WTC11 (cell line): ENCODE data around the gene ZNF487. TPM values are rescaled to one million over a fixed set of nuclear protein-coding genes. Genes with fewer than 3 reads are reported as not detected.
A peak's percentile ranks its signal among the peaks of the same experiment; 100 is the strongest.

Source experiments
- ATF2 ChIP-seq: sonication (generic); formaldehyde crosslinking; IDR thresholded peaks from 2 replicates; pipeline ENCODE4 v1.8.1; 2022; ENCODE audit warnings: low read depth, missing genetic modification reagents, borderline replicate concordance
- CDX4 ChIP-seq: fragments of 250-450 bp; sonication (Bioruptor Pico); IDR thresholded peaks from 2 replicates; pipeline ENCODE4 v1.9.0; 2021; ENCODE audit warnings: moderate library complexity, mild to moderate bottlenecking, inconsistent platforms, borderline replicate concordance
- CREM ChIP-seq: sonication (generic); formaldehyde crosslinking; IDR thresholded peaks from 2 replicates; pipeline ENCODE4 v1.8.1; 2022; ENCODE audit warnings: mild to moderate bottlenecking, missing genetic modification reagents, moderate library complexity
- CTCF ChIP-seq: fragments of 200-600 bp; IDR thresholded peaks from 2 replicates; pipeline ENCODE4 v1.8.0; 2022; ENCODE audit warnings: antibody characterized with exemption
- E2F1 ChIP-seq: sonication (generic); formaldehyde crosslinking; IDR thresholded peaks from 2 replicates; pipeline ENCODE4 v1.8.0; 2022; ENCODE audit warnings: mild to moderate bottlenecking, missing genetic modification reagents
- EMX1 ChIP-seq: fragments of 250-450 bp; sonication (Bioruptor Pico); IDR thresholded peaks from 2 replicates; pipeline ENCODE4 v1.8.0; 2021; ENCODE audit warnings: mild to moderate bottlenecking
- ERG ChIP-seq: fragments of 250-450 bp; sonication (Bioruptor Pico); IDR thresholded peaks from 2 replicates; pipeline ENCODE4 v1.8.0; 2021; ENCODE audit warnings: mild to moderate bottlenecking
- FOXK1 ChIP-seq: sonication (generic); formaldehyde crosslinking; IDR thresholded peaks from 2 replicates; pipeline ENCODE4 v1.8.0; 2022; ENCODE audit warnings: mild to moderate bottlenecking, moderate library complexity, missing genetic modification reagents
- FOXP1 ChIP-seq: sonication (generic); formaldehyde crosslinking; IDR thresholded peaks from 2 replicates; pipeline ENCODE4 v1.8.0; 2022; ENCODE audit warnings: missing genetic modification reagents, mild to moderate bottlenecking, moderate library complexity, borderline replicate concordance
- FOXP4 ChIP-seq: sonication (generic); formaldehyde crosslinking; IDR thresholded peaks from 2 replicates; pipeline ENCODE4 v1.8.0; 2022; ENCODE audit warnings: mild to moderate bottlenecking, missing genetic modification reagents
- GRHL2 ChIP-seq: fragments of 250-450 bp; sonication (Bioruptor Pico); IDR thresholded peaks from 2 replicates; pipeline ENCODE4 v1.8.0; 2022; ENCODE audit warnings: mild to moderate bottlenecking, moderate library complexity; ENCODE audit not compliant: insufficient replicate concordance, severe bottlenecking
- HMGA2 ChIP-seq: fragments of 250-450 bp; sonication (Bioruptor Pico); IDR thresholded peaks from 2 replicates; pipeline ENCODE4 v1.4.0; 2021; ENCODE audit warnings: mild to moderate bottlenecking, moderate library complexity
- IRF1 ChIP-seq: sonication (generic); formaldehyde crosslinking; IDR thresholded peaks from 2 replicates; pipeline ENCODE4 v1.8.0; 2023; ENCODE audit warnings: missing genetic modification reagents
- MYBL2 ChIP-seq: sonication (generic); formaldehyde crosslinking; IDR thresholded peaks from 2 replicates; pipeline ENCODE4 v1.8.1; 2023; ENCODE audit warnings: mild to moderate bottlenecking, moderate library complexity, missing genetic modification reagents
- NFE2L1 ChIP-seq: sonication (generic); formaldehyde crosslinking; IDR thresholded peaks from 2 replicates; pipeline ENCODE4 v1.8.1; 2023; ENCODE audit warnings: missing genetic modification reagents
- NR3C1 ChIP-seq: sonication (generic); formaldehyde crosslinking; conservative IDR thresholded peaks from 2 replicates; pipeline ENCODE4 v1.8.1; 2023; ENCODE audit warnings: low read depth, mild to moderate bottlenecking, missing genetic modification reagents
- RELA ChIP-seq: sonication (generic); formaldehyde crosslinking; IDR thresholded peaks from 2 replicates; pipeline ENCODE4 v1.8.1; 2022; ENCODE audit warnings: missing genetic modification reagents, mild to moderate bottlenecking, borderline replicate concordance
- RORB ChIP-seq: fragments of 250-450 bp; sonication (Bioruptor Pico); IDR thresholded peaks from 2 replicates; pipeline ENCODE4 v1.9.0; 2021; ENCODE audit warnings: mild to moderate bottlenecking
- SMAD3 ChIP-seq: sonication (generic); formaldehyde crosslinking; IDR thresholded peaks from 2 replicates; pipeline ENCODE4 v1.8.0; 2022; ENCODE audit warnings: missing genetic modification reagents, mild to moderate bottlenecking, borderline replicate concordance
- TP53 ChIP-seq: sonication (generic); formaldehyde crosslinking; IDR thresholded peaks from 2 replicates; pipeline ENCODE4 v1.8.1; 2023; ENCODE audit warnings: mild to moderate bottlenecking, missing genetic modification reagents
- ZNF138 ChIP-seq: sonication (generic); formaldehyde crosslinking; conservative IDR thresholded peaks from 2 replicates; pipeline ENCODE4 v1.8.1; 2022; ENCODE audit warnings: mild to moderate bottlenecking, moderate library complexity, missing genetic modification reagents
- ZNF219 ChIP-seq: sonication (generic); formaldehyde crosslinking; IDR thresholded peaks from 2 replicates; pipeline ENCODE4 v1.8.0; 2023; ENCODE audit warnings: missing genetic modification reagents, mild to moderate bottlenecking, borderline replicate concordance
- ZNF232 ChIP-seq: sonication (generic); formaldehyde crosslinking; IDR thresholded peaks from 2 replicates; pipeline ENCODE4 v1.8.0; 2022; ENCODE audit warnings: mild to moderate bottlenecking, missing genetic modification reagents
- ZNF425 ChIP-seq: fragments of 250-450 bp; sonication (Bioruptor Pico); conservative IDR thresholded peaks from 2 replicates; pipeline ENCODE4 v1.9.0; 2021; ENCODE audit warnings: mild to moderate bottlenecking
- ZNF512 ChIP-seq: sonication (generic); formaldehyde crosslinking; IDR thresholded peaks from 2 replicates; pipeline ENCODE4 v1.8.1; 2022; ENCODE audit warnings: missing genetic modification reagents, borderline replicate concordance
- total RNA-seq: library from RNA; stranded (reverse); gene quantifications from 3 replicates; pipeline ENCODE4 v1.2.3, GENCODE V29; 2021

Gene ZNF487
- total RNA-seq, 1 experiment from 2014 or later, result 2.3 TPM

- peak; percentile 96 for TF ChIP-seq FOXP4 (CRISPR knock-in tag)
- no peak for TF ChIP-seq NR3C1 (CRISPR knock-in tag)
- no peak for TF ChIP-seq ZNF425 (CRISPR knock-in tag)
- TF ChIP-seq CDX4 (CRISPR knock-in tag), result no peak
- TF ChIP-seq HMGA2 (CRISPR knock-in tag), result no peak
- peak; percentile 97 for TF ChIP-seq MYBL2 (CRISPR knock-in tag)
- peak; percentile 84; the same call in 1 of the 2 replicates for TF ChIP-seq SMAD3
- TF ChIP-seq E2F1, result peak; percentile 85
- peak; percentile 83; the same call in 1 of the 2 replicates for TF ChIP-seq ZNF232 (CRISPR knock-in tag)
- TF ChIP-seq ZNF512, result 0 out of 2 replicates have a peak, but pooled peaks have one; percentile 37
- TF ChIP-seq ERG (CRISPR knock-in tag), result no peak
- no peak; the same call in 1 of the 2 replicates for TF ChIP-seq TP53 (CRISPR knock-in tag)
- TF ChIP-seq FOXK1 (CRISPR knock-in tag), result peak; percentile 93
- peak; percentile 94 for TF ChIP-seq NFE2L1
- no peak; the same call in 1 of the 2 replicates for TF ChIP-seq EMX1 (CRISPR knock-in tag)
- TF ChIP-seq ATF2, result peak; percentile 54; the same call in 1 of the 2 replicates
- 0 out of 2 replicates have a peak, but pooled peaks have one; percentile 72 for TF ChIP-seq RELA (CRISPR knock-in tag)
- TF ChIP-seq ZNF138 (CRISPR knock-in tag), result no peak
- peak; percentile 95 for TF ChIP-seq FOXP1 (CRISPR knock-in tag)
- no peak for TF ChIP-seq GRHL2 (CRISPR knock-in tag)
- TF ChIP-seq RORB (CRISPR knock-in tag), result no peak
- TF ChIP-seq ZNF219, result no peak
- 0 out of 2 replicates have a peak, but pooled peaks have one; percentile 39 for TF ChIP-seq CREM (CRISPR knock-in tag)
- no peak for TF ChIP-seq CTCF
- peak; percentile 78; the same call in 1 of the 2 replicates for TF ChIP-seq IRF1 (CRISPR knock-in tag)
Measured at GRCh38 chr10:43396928-43397624, 39.8 kb upstream of the ZNF487 start (continued).
